Neural cell (in vitro differentiated cells): Measurements from ENCODE around the gene SRSF7.

Experiments used
- EP300 ChIP-seq: fragments of 450-650 bp; conservative IDR thresholded peaks from 2 replicates; pipeline ENCODE4 v1.6.1; 2014; ENCODE audit warnings: antibody characterized with exemption, mild to moderate bottlenecking, moderate library complexity; ENCODE audit not compliant: poor library complexity, severe bottlenecking
- POLR2AphosphoS5 ChIP-seq: IDR thresholded peaks from 2 replicates; pipeline ENCODE4 v1.6.1; 2012
- RAD21 ChIP-seq: fragments of 450-650 bp; conservative IDR thresholded peaks from 2 replicates; pipeline ENCODE4 v1.6.1; 2014; ENCODE audit warnings: antibody characterized with exemption, mild to moderate bottlenecking, moderate library complexity
- TF ChIP-seq, protein P1 (sequence below): fragments of 450-650 bp; IDR thresholded peaks from 2 replicates; pipeline ENCODE4 v1.5.1; 2014; ENCODE audit warnings: antibody characterized with exemption, mild to moderate bottlenecking, moderate library complexity; ENCODE audit not compliant: poor library complexity, severe bottlenecking
- TF ChIP-seq, protein P2 (sequence below): IDR thresholded peaks from 2 replicates; pipeline ENCODE4 v1.6.1; 2012; ENCODE audit warnings: borderline replicate concordance

DNA sequence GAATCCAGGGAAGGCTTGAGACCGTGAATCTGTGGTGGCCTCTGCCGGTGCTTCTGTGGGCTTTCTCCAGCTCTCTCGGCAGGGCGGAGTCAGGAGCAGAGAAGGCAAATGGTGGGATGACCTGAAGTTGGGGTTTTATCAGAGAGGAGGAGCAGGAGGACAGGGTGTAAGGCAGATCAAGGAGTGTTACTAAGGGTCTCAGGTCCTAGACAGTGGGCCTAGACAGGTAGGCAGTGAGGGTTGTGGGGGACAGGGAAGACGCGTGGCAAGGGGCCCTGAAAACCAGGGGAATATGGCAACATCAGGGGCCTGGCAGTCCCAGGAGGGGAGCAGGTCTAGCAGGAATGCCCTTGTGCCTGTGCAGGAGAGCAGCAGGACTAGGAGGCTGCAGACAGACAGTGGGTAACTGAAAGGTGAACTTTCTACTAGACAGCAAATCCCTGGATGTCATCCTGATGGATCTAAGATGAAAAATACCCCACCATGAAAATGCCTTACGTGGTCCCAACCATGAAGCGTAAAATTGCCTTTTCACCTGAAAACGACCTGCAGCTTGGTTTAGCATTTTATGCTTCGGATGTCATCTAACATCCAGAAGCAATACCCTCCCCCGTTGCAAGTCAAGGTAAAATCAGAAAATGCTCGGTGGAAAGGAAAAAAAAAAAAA, 42.1 kb downstream of the SRSF7 start:
- TF ChIP-seq POLR2AphosphoS5 (no peak), EP300 (no peak), RAD21 (no peak)
- TF ChIP-seq, protein P1, sequence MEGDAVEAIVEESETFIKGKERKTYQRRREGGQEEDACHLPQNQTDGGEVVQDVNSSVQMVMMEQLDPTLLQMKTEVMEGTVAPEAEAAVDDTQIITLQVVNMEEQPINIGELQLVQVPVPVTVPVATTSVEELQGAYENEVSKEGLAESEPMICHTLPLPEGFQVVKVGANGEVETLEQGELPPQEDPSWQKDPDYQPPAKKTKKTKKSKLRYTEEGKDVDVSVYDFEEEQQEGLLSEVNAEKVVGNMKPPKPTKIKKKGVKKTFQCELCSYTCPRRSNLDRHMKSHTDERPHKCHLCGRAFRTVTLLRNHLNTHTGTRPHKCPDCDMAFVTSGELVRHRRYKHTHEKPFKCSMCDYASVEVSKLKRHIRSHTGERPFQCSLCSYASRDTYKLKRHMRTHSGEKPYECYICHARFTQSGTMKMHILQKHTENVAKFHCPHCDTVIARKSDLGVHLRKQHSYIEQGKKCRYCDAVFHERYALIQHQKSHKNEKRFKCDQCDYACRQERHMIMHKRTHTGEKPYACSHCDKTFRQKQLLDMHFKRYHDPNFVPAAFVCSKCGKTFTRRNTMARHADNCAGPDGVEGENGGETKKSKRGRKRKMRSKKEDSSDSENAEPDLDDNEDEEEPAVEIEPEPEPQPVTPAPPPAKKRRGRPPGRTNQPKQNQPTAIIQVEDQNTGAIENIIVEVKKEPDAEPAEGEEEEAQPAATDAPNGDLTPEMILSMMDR: no peak
- TF ChIP-seq, protein P2, sequence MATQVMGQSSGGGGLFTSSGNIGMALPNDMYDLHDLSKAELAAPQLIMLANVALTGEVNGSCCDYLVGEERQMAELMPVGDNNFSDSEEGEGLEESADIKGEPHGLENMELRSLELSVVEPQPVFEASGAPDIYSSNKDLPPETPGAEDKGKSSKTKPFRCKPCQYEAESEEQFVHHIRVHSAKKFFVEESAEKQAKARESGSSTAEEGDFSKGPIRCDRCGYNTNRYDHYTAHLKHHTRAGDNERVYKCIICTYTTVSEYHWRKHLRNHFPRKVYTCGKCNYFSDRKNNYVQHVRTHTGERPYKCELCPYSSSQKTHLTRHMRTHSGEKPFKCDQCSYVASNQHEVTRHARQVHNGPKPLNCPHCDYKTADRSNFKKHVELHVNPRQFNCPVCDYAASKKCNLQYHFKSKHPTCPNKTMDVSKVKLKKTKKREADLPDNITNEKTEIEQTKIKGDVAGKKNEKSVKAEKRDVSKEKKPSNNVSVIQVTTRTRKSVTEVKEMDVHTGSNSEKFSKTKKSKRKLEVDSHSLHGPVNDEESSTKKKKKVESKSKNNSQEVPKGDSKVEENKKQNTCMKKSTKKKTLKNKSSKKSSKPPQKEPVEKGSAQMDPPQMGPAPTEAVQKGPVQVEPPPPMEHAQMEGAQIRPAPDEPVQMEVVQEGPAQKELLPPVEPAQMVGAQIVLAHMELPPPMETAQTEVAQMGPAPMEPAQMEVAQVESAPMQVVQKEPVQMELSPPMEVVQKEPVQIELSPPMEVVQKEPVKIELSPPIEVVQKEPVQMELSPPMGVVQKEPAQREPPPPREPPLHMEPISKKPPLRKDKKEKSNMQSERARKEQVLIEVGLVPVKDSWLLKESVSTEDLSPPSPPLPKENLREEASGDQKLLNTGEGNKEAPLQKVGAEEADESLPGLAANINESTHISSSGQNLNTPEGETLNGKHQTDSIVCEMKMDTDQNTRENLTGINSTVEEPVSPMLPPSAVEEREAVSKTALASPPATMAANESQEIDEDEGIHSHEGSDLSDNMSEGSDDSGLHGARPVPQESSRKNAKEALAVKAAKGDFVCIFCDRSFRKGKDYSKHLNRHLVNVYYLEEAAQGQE: no peak
